ENCODE results near the gene PCNX4. TPM values are rescaled to one million over a fixed set of nuclear protein-coding genes. Genes with fewer than 3 reads are reported as not detected.

PCNX4 gene
- total RNA-seq, 2 experiments from 2014 or later, result 49.1 to 54.4 TPM

DNA sequence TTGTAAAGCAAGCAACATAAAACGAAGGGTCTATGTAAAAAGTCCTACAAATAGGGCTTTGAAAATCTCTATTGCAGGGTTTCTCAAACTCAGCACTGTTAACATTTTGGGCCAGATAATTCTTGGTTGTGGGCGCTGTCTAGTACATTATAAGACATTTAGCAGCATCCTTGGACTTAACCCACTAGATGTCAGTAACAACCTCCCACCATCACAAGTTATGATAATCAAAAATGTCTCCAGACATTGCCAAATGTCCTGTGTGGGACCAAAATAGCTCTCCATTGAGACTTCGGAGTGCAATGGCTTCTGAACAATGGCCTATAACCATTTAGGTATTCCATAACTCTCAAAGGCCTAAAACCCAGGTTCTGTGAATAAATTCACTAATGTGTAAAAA is 96.4 kb downstream of the PCNX4 start:
- no peaks in the 10 kb centered on the region for H4K20me1 ChIP-seq (ENCODE audit: insufficient read depth, low read length)
- no peaks in the 10 kb centered on the region for H3K36me3 ChIP-seq (ENCODE audit: insufficient read depth, low read length)
- intact Hi-C loops (cut with micrococcal nuclease; ENCODE audit: unreplicated experiment), result loop anchor here (1.0 to 10.0 kb wide), 5 partner anchors 61 to 703 kb away; partner anchors contain the start of genes JKAMP, L3HYPDH and PPM1A
- no peaks in the 10 kb centered on the region for H3K9me2 ChIP-seq (ENCODE audit: insufficient read depth, low read length)
- H3K9me3 ChIP-seq (ENCODE audit: low read length), result no peaks in the 10 kb centered on the region
- H3K27ac ChIP-seq (ENCODE audit: low read depth, low read length, poor library complexity, severe bottlenecking), result no peak overlapping the region
- no peak overlapping the region for H2AFZ ChIP-seq (ENCODE audit: low read length)
- DNase-seq (ENCODE audit: low spot score), result peak; percentile 72
- ChIA-PET CTCF (ENCODE audit: unreplicated experiment) (interaction anchor here (1.5 kb wide), 1 partner anchor 373 kb away, joined by 4 read pairs; no protein-coding TSS in a partner anchor), POLR2A (interaction anchor here (1.6 to 5.2 kb wide), 6 partner anchors 12 to 143 kb away, joined by 4 to 24 read pairs (median 8); partner anchors contain the start of genes DHRS7 and PPM1A)
- BruUV-seq (replicated peaks), result no TSS peak
- no peak for TF ChIP-seq EZH2phosphoT487 (IDR thresholded peaks at IDR 0.05; ENCODE audit: borderline replicate concordance, low read depth, low read length)
- TF ChIP-seq, protein P1, sequence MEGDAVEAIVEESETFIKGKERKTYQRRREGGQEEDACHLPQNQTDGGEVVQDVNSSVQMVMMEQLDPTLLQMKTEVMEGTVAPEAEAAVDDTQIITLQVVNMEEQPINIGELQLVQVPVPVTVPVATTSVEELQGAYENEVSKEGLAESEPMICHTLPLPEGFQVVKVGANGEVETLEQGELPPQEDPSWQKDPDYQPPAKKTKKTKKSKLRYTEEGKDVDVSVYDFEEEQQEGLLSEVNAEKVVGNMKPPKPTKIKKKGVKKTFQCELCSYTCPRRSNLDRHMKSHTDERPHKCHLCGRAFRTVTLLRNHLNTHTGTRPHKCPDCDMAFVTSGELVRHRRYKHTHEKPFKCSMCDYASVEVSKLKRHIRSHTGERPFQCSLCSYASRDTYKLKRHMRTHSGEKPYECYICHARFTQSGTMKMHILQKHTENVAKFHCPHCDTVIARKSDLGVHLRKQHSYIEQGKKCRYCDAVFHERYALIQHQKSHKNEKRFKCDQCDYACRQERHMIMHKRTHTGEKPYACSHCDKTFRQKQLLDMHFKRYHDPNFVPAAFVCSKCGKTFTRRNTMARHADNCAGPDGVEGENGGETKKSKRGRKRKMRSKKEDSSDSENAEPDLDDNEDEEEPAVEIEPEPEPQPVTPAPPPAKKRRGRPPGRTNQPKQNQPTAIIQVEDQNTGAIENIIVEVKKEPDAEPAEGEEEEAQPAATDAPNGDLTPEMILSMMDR (conservative IDR thresholded peaks at IDR 0.05; ENCODE audit: low read length), result peak; percentile 86
- H3K4me3 ChIP-seq (ENCODE audit: low read depth, low read length, poor library complexity, severe bottlenecking), result no peak overlapping the region
- H3K79me2 ChIP-seq (ENCODE audit: insufficient read depth, low read depth, low read length), result no peaks in the 10 kb centered on the region
- no peak overlapping the region for H3K4me2 ChIP-seq (ENCODE audit: low read length)
- peaks cover 42% of the 10 kb centered on the region for H3K4me1 ChIP-seq (ENCODE audit: insufficient read depth, low read length, poor library complexity, severe bottlenecking)

DNA sequence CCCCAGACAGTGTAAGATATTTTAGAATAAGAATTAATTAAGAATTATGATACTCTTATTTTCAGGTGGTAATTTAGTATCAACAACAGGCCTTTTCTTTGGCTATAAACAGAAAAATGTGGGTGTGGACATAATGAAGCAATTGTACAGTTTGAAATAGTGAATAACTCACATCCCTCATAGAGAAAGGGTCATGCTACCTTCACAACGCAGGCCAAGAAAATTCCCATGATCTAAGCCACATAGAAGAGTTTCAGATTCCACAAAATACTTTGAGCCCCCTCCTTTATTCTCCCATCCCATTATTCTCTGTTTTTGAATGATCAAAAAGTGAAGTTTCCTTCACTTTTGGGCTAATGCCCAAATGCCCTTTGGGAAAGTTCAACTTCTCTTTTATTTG is 97.0 kb downstream of the PCNX4 start:
- no peak overlapping the region for H3K27ac ChIP-seq (ENCODE audit: low read depth, low read length, poor library complexity, severe bottlenecking)
- TF ChIP-seq EZH2phosphoT487 (IDR thresholded peaks at IDR 0.05; ENCODE audit: borderline replicate concordance, low read depth, low read length), result no peak
- TF ChIP-seq, protein P1 (conservative IDR thresholded peaks at IDR 0.05; ENCODE audit: low read length), result no peak
- H3K9me3 ChIP-seq (ENCODE audit: low read length), result no peaks in the 10 kb centered on the region
- H3K4me1 ChIP-seq (ENCODE audit: insufficient read depth, low read length, poor library complexity, severe bottlenecking), result peaks cover 37% of the 10 kb centered on the region
- no peak overlapping the region for H3K4me2 ChIP-seq (ENCODE audit: low read length)
- no peaks in the 10 kb centered on the region for H4K20me1 ChIP-seq (ENCODE audit: insufficient read depth, low read length)
- no TSS peak for BruUV-seq (replicated peaks)
- H3K36me3 ChIP-seq (ENCODE audit: insufficient read depth, low read length), result no peaks in the 10 kb centered on the region
- ChIA-PET CTCF (ENCODE audit: unreplicated experiment) (interaction anchor here (1.5 kb wide), 1 partner anchor 373 kb away, joined by 4 read pairs; no protein-coding TSS in a partner anchor), POLR2A (interaction anchor here (1.2 to 5.2 kb wide), 7 partner anchors 11 to 143 kb away, joined by 3 to 24 read pairs (median 10); partner anchors contain the start of gene PPM1A)
- intact Hi-C loops (cut with micrococcal nuclease; ENCODE audit: unreplicated experiment), result loop anchor here (1.0 to 10.0 kb wide), 5 partner anchors 61 to 704 kb away; partner anchors contain the start of genes JKAMP, L3HYPDH and PPM1A
- DNase-seq (ENCODE audit: low spot score), result no peak
- H3K4me3 ChIP-seq (ENCODE audit: low read depth, low read length, poor library complexity, severe bottlenecking), result no peak overlapping the region
- no peak overlapping the region for H2AFZ ChIP-seq (ENCODE audit: low read length)
- H3K9me2 ChIP-seq (ENCODE audit: insufficient read depth, low read length), result no peaks in the 10 kb centered on the region
- no peaks in the 10 kb centered on the region for H3K79me2 ChIP-seq (ENCODE audit: insufficient read depth, low read depth, low read length)

Data from OCI-LY7 (cell line).